GM21390 (cell line): ENCODE data around the gene CYP27C1.
"Not testable (repeated sequence)": the region's sequence is repeated elsewhere in the genome, so short reads cannot be mapped to it uniquely, and the experiment has no call there.

ENCODE experiments used
- ATAC-seq: cut with Tn5 transposase; IDR thresholded peaks from one replicate; pipeline ENCODE4 v1.9.1; 2021; ENCODE audit not compliant: unreplicated experiment

Gene CYP27C1, protein sequence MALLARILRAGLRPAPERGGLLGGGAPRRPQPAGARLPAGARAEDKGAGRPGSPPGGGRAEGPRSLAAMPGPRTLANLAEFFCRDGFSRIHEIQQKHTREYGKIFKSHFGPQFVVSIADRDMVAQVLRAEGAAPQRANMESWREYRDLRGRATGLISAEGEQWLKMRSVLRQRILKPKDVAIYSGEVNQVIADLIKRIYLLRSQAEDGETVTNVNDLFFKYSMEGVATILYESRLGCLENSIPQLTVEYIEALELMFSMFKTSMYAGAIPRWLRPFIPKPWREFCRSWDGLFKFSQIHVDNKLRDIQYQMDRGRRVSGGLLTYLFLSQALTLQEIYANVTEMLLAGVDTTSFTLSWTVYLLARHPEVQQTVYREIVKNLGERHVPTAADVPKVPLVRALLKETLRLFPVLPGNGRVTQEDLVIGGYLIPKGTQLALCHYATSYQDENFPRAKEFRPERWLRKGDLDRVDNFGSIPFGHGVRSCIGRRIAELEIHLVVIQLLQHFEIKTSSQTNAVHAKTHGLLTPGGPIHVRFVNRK

DNA sequence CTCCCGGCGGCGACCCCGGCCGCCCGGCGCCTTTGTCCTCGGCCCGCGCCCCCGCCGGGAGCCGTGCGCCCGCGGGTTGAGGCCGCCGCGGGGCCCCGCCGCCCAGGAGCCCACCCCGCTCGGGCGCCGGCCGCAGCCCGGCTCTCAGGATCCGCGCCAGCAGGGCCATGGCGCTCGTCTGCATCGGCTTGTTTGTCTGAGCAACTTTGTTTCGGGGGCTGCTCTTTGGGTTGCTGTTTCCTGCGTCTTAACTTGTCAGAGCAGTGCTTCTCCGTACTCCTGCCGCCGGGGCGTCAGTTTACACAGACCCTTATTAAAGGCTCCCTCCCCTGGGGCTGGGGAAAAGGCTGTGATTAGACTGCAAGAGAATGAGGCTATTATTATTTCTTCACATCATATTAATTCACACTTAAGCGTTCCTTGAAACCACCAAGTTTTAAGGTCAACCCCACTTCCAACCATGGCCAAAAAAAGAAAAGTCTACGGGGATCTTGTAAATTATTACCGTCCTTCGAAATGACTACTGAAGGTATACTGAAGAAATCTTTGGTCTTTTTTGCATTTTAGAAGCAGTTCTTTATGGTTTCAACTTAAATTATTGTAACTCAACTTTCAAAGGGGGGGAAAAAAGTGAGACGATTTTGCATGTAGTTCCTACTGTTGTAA is at the start of gene CYP27C1:
CYP27C1 (minus strand) TSS at position 198 of the 666 bp plus-strand sequence; CDS start at position 169, 29 bp downstream.
- ATAC-seq: no peak

DNA sequence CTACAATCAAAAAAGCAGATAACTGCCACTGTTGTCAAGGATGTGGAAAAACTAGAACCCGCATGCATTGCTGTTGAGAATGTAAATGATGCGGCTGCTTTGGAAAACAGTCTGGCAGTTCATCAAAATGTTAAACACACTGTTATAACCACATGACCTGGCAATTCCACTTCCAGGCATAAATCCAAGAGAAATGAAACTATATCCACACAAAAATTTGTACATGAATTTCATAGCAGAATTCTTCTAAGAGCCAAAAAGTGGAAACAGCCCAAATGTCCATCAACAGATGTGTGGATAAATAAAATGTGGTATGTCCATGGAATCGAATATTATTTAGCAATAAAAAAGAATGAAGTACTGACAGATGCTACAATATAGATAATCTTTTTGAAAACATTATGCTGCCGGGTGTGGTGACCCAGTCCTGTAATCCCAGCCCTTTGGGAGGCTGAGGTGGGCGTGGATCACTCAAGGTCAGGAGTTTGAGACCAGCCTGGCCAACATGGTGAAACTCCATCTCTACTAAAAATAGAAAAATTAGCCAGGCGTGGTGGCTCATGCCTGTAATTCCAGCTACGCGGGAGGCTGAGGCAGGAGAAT is 41.8 kb upstream of the CYP27C1 start:
- no peak for ATAC-seq

DNA sequence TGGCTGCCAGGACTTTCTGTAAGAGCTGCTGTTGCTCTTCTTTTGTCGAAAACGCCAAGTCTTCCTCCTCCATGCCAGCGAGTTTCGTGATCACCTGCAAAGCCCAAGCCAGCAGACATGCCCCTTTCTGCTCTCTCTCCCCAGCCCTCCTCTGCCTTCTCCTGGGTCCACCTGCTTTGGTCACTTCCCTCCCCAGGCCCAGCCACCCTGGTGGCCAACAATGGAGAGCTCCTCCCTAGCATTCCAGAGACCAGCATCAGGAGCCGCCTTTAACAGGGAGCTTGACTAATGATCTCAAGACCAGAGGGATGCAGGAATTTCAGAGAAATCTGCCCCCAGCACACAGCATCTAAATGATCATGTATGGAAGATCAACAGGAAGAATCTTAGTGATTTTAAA is 39.3 kb upstream of the CYP27C1 start:
- no peak for ATAC-seq

DNA sequence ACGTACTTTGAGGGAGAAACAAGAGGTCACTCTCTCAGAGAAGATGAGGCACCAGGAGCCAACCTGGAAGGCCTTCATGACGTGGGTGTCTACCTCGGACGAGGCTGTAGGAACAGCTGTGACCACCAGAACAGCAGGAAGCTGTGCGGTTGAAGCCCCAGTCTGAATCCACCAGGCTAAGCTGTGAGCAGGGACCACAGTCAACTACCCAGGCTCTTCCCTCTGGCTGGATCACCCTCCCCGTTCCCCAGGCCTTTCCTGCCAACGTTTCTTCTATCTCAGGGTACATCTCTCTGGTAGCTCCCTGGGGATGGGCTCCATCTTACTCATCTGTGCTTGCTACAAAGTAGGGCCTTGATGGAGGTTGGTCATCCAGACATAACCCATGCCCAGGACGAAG is 36.8 kb upstream of the CYP27C1 start:
- ATAC-seq: no peak

DNA sequence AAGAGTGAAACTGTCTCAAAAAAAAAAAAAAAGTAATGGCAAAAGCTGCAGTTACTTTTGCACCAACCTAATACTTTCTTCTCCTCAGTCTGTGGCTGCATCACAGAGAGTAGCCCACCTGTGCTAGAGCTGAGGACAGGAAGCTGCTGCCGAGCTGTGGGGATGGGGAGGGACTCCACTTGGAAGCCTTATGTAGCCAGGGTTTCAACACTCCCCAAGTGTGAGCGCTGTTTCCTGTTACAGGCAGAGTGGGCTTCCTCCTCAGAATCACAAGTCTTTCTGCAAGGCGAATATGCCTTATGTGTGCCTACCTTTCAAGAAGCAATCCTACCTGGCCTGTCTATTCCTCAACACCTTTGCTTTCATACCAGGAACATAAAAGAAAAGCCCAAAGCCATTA is 36.3 kb upstream of the CYP27C1 start:
- no peak for ATAC-seq

DNA sequence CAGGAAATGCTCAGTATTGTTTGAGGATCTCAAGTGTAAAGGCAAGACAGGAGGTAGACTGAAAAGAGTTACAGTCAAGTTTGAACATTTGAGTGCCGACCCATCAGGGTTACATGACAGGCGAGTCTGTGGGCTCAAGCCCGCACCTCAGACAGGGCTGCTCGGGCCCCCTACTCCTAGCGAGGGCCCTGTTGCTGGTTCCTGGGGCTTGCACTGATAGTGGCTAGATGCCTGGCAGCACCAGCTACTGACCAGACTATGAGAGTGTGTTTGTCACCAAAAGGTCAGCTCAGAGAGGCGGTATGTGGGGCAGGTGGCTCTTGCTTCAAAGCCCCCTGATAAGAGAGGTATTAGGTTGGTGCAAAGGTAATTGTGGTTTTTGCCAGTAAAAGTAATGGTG is 35.6 kb upstream of the CYP27C1 start:
- no peak for ATAC-seq

DNA sequence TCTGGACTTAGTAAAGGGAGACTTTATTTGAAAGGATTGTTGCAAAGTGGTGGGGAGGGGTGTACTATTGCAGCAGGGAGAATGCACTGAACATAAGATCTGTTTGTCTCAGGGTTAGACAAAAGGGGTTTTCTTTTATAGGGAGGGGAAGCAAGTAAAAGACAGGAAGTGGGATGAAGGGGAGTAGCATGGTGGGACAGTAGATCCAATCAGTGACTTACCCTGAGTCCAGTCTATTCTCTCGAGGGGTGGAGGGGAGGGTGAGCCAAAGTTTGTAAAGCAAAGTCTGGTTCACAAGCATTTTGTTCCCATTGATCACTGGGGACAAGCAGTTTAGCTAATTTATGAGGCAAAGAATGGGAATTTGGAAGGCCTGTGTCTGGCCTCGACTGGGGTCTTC is 35.0 kb upstream of the CYP27C1 start:
- no peak for ATAC-seq

DNA sequence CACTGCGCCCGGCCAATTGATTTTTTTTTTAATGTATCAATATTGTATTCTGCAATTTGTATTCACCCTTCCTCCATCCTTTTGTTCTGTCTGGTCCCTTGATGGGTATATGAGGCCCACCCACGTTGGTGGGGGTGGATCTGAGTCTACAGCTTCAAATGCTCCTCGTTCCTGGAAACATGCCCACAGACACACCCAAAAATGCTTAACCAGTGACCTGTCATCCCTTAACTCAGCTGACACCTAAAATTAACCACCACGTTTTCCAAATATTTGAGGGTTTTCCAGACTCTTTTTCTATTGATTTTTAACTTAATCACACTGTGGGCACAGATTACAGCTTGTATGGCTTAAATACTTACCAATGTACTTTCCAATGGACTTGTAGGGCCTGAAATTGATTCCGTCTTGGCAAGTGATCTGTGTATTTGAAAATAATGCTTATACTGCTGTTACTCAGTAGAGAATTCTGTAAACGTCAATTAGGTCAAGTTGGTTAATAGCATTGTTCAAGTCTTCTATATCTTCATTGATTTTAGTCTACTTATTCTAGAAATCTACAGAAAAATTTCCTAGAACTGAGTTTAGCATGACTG is 34.4 kb upstream of the CYP27C1 start:
- ATAC-seq: no peak

DNA sequence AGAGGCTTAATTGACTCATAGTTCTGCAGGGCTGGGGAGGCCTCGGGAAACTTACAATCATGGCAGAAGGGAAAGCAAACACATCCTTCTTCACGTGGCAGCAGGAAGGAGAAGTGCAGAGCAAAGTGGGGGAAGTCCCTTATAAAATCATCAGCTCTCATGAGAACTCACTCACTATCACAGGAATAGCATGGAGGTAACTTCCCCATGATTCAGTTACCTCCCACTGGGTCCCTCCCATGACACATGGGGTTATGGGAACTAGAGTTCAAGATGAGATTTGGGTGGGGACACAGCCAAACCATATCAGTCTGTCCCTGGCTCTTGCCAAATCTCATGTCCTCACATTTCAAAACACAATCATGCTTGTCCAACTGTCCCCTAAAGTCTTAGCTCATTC is 21.1 kb upstream of the CYP27C1 start:
- not testable (repeated sequence) for ATAC-seq

DNA sequence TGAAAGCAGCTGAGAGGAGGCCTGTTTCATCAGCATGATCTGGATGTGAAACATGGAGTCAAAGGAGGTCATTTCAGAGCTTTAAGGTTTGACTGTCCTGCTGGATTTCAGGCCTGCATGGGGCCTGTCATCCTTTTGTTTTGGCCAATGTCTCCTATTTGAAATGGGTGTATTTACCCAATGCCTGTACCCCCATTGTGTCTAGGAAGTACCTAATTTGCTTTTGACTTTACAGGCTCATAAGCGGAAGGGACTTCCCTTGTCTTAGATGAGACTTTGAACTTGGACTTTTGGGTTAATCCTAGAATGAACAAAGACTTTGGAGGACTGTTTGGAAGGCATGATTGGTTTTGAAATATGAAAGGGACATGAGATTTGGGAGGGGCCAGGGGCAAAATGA is 19.3 kb upstream of the CYP27C1 start:
- no peak for ATAC-seq

DNA sequence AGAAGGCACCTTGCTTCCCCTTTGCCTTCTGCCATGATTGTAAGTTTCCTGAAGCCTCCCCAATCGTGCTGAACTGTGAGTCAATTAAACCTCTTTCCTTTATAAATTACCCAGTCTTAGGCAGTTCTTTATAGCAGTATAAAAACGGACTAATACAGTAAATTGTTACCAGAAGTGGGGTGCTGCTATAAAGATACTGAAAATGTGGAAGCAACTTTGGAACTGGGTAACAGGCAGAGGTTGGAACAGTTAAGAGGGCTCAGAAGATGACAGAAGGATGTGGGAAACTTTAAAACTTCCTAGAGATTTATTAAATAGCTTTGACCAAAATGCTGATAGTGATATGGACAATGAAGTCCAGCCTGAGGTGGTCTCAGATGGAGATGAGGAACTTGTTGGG is 17.7 kb upstream of the CYP27C1 start:
- not testable (repeated sequence) for ATAC-seq

DNA sequence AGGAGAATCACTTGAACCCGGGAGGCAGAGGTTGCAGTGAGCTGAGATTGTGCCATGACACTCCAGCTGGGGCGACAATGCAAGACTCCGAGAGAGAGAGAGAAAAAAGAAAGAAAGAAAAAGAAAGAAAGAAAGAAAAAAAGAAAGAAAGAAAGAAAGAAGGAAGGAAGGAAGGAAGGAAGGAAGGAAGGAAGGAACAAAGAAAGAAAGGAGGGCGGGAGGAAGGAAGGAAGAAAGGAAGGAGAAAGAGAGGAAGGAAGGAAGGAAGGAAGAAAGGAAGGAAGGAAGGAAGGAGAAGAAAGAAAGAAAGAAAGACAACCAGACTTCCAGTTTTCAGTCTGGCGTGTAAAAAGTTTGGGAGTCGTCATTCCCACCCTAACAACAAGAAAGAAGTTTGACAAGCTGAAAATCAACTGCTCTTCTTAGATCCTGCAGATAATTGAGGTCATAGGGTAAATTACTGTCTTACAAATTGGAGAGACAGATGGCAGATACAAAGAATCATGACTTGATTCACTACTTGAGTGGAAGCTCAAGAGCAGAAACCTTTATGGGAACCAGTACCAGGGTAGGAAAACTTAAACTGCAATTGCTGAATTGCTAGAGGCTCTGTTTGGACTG is 15.1 kb upstream of the CYP27C1 start:
- ATAC-seq: no peak

DNA sequence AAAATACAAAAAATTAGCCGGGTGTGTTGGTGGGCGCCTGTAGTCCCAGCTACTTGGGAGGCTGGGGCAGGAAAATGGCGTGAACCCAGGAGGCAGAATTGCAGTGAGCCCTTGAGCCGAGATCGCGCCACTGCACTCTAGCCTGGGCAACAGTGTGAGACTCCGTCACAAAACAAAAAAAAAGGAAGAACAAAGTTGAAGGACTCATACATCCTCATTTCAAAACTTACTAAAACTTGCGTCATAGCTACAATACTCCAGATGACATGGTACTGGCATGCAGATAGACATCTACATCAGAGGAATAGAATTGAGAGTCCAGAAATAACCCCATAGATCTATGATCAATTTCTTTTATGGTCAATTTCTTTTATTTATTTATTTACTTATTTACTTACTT is 13.6 kb upstream of the CYP27C1 start:
- ATAC-seq: no peak

DNA sequence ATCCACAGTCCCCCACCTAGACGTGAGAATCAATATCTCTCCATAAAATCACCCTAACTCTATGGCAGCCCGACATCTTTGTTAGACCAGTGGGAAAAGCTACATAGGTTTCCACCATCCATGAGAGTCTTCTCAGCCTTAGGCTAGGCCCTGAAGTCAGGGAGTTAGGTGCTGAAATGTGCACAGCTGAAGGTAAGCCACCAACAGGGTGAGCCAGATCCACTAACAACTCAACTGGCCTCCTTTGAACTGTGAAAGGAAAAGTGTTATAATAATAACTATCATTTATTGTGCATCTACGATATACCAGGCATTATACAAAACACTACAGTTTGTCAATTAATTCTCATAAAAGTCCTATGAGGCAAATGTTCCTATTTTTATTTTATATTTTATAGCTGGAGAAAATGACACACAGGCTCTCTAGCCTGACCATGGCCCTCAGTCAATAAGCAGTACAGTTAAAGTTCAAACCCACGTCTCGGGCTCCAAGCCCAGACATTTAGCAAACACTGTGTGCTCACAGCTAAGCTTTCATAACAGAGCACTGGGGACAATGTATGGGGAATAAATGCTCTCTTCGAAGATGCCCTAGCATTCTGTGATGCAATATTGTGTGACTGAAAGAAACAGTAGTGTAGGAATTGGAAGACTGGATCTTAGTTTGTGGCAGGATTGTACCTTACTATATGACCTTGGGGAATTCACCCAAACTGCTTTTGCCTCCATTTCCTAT is 11.2 kb upstream of the CYP27C1 start:
- ATAC-seq: no peak

DNA sequence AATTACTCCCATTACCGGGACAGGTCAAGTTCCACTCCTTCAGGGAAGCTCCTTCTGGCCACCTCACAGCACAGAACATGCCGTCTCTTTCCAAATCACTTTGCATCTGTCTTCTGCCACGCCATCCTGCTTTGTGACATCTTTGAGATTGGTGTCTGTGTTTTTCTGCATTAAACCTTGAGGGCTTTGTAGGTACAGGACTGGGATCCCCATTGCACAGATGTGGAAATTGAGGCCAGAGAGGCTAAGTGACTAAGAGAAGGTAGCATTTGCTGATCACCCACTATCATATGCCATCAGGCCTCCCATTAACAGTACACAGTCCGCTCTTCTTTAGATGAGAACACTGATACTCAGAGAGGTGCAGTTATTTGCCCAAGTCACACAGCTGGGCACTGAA is 9.5 kb upstream of the CYP27C1 start:
- ATAC-seq: no peak

DNA sequence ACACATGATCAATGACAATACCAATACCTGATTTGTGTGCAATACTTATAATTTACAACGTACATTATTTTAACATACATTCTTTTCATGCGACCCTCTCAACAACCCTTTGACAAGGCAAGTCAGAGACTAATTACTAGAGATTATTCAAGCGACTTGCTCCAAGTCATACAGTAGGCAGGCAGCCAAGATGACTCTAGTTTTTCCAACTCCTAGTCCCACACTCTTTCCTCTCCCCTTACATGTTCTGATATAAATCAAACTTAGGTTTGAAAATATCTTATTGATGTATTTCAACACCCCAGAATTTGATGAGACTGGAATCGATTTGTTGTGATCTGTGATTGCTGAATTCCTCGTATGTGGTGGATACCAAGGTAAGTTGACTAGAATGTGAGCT is 8.0 kb upstream of the CYP27C1 start:
- no peak for ATAC-seq

DNA sequence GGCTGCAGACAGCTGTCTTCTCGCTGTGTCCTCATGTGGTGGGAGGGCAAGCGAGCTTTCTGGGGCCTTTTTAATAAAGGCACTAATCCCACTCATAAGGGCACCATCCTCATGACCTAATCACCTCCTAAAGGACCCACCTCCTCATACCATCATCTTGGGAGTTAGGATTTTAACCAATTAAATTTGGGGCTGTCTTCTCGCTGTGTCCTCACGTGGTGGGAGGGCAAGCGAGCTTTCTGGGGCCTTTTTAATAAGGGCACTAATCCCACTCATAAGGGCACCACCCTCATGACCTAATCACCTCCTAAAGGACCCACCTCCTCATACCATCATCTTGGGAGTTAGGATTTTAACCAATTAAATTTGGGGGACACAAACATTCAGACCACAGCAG is 7.2 kb upstream of the CYP27C1 start:
- ATAC-seq: not testable (repeated sequence)

DNA sequence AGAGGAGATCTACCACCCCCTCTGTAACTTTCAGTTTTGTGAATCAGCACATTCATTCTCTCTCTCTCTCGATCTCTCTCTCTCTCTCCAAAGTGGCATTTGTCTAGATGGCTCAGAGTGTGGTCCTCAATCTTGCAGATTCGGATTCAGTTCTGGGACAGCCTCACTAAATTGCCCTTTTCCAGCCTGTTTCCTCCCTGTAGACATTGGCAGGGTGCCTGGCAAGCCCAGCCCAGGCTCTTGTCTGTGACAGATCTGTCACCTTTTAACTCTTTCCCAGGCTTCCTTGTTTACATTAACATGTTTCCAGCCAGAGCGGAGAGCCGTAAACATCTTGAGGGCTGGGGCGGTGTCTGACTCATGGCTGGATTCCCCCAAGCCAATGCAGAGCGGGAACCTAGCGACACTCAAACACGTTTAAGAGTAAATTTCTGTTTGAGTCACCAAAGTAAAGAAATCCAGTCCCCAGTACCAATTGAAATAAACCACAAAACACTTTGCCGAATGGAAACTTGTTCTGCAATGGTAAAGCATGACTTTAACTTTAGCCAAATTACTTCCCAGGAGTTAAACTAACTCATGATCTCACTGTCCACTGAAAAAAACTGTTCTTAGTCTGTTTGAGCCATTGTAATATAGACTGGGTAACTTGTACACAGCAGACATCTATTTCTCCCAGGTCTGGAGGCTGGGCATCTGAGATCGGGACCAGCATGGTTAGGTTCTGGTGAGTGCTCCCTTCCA is 6.6 kb upstream of the CYP27C1 start:
- no peak for ATAC-seq

DNA sequence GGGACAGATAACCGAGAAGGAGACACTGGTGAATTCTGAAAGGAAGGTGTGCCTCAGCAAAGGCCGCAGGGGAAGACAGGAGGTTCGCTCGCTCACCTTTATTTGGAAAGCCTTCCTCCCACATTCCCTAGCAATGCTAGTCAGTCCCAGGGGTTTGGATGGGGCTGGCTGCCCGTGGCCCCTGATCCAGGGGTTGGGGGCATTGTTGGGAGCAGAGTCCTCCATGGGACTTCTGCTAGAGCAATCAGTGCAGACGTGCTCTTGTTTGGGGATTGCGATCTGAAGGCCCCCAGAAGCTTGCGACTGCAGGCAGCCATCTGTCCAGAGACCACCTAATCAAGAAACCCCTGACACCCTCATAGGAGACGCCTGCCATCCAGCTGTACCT is 6.0 kb upstream of the CYP27C1 start:
- no peak for ATAC-seq
